ENCODE measurements around the gene ARHGAP42.

GRCh38 chr11:100978939-100979338 is 291.9 kb downstream of the ARHGAP42 start:
- no peak for TF ChIP-seq EZH2 (IDR thresholded peaks at IDR 0.05)
- TF ChIP-seq FOXP2 (optimal IDR thresholded peaks at IDR 0.05; ENCODE audit: control extremely low read depth, extremely low read length, insufficient read depth): no peak

Data from SK-N-MC (cell line).